K562 (cell line): ENCODE results near the gene SPAG4. TPM values are rescaled to one million over a fixed set of nuclear protein-coding genes. Genes with fewer than 3 reads are reported as not detected.

ENCODE experiments used
- ARID3A ChIP-seq: IDR thresholded peaks from 2 replicates; pipeline ENCODE4 v1.6.1; 2012; ENCODE audit warnings: low read depth, low read length, improper control_type of control experiment, borderline replicate concordance
- CLOCK ChIP-seq: fragments of 250-450 bp; sonication (Bioruptor Pico); IDR thresholded peaks from 2 replicates; pipeline ENCODE4 v1.4.0; 2020; ENCODE audit warnings: mild to moderate bottlenecking, moderate library complexity, borderline replicate concordance
- CREB1 ChIP-seq, 2 experiments: sonication (generic) in 1 of 2; formaldehyde crosslinking in 1 of 2; IDR thresholded peaks; 2 replicates each; pipeline versions ENCODE4 v1.6.1 to v1.8.0; 2012 to 2022; ENCODE audit warnings: inconsistent platforms in 1 of 2, mild to moderate bottlenecking in 1 of 2, missing genetic modification reagents in 1 of 2, moderate library complexity in 1 of 2
- ELF2 ChIP-seq: fragments of 250-450 bp; sonication (Bioruptor Pico); IDR thresholded peaks from 2 replicates; pipeline ENCODE4 v1.5.0; 2021; ENCODE audit warnings: mild to moderate bottlenecking
- HDAC6 ChIP-seq: IDR thresholded peaks from 2 replicates; pipeline ENCODE4 v1.6.1; 2012; ENCODE audit warnings: low read depth, mild to moderate bottlenecking, control low read depth, inconsistent platforms, low read length, moderate library complexity
- HDAC8 ChIP-seq: fragments of 450-650 bp; IDR thresholded peaks from 2 replicates; pipeline ENCODE4 v1.6.1; 2016; ENCODE audit warnings: mild to moderate bottlenecking, missing genetic modification characterization, moderate library complexity, missing compliant biosample characterization
- HDGF ChIP-seq: fragments of 450-650 bp; IDR thresholded peaks from 2 replicates; pipeline ENCODE4 v1.6.1; 2016
- HOXB6 ChIP-seq: fragments of 250-450 bp; sonication (Bioruptor Pico); IDR thresholded peaks from 2 replicates; pipeline ENCODE4 v1.5.1; 2022; ENCODE audit warnings: mild to moderate bottlenecking, borderline replicate concordance
- IRF2 ChIP-seq: sonication (generic); formaldehyde crosslinking; IDR thresholded peaks from 2 replicates; pipeline ENCODE4 v1.8.1; 2022; ENCODE audit warnings: mild to moderate bottlenecking, missing genetic modification reagents
- KDM2B ChIP-seq: fragments of 250-450 bp; sonication (Bioruptor Pico); IDR thresholded peaks from 2 replicates; pipeline ENCODE4 v1.8.0; 2021; ENCODE audit warnings: mild to moderate bottlenecking, moderate library complexity
- MYNN ChIP-seq, 2 experiments: sonication (generic); formaldehyde crosslinking in 1 of 2; IDR thresholded peaks; 2 replicates each; pipeline versions ENCODE4 v1.5.0 to v1.6.1; 2016 to 2020; ENCODE audit warnings: antibody characterized with exemption in 1 of 2, missing genetic modification reagents in 1 of 2
- RFX1 ChIP-seq: fragments of 450-650 bp; IDR thresholded peaks from 2 replicates; pipeline ENCODE4 v1.6.1; 2016; ENCODE audit warnings: mild to moderate bottlenecking, moderate library complexity
- XRCC5 ChIP-seq: fragments of 200-400 bp; formaldehyde crosslinking; IDR thresholded peaks from 2 replicates; pipeline ENCODE4 v1.6.1; 2017; ENCODE audit warnings: low read depth, mild to moderate bottlenecking, low read length
- ZBTB8A ChIP-seq: fragments of 450-650 bp; IDR thresholded peaks from 2 replicates; pipeline ENCODE4 v1.6.1; 2018; ENCODE audit warnings: mild to moderate bottlenecking, moderate library complexity; ENCODE audit not compliant: partially characterized antibody
- ZNF586 ChIP-seq: fragments of 450-650 bp; formaldehyde crosslinking; conservative IDR thresholded peaks from 2 replicates; pipeline ENCODE4 v1.4.0; 2020; ENCODE audit warnings: mild to moderate bottlenecking, moderate library complexity
- ZNF830 ChIP-seq: fragments of 250-450 bp; sonication (Bioruptor Pico); IDR thresholded peaks from 2 replicates; pipeline ENCODE4 v1.5.0; 2021; ENCODE audit warnings: mild to moderate bottlenecking
- polyA plus RNA-seq, 8 experiments: library from polyadenylated mRNA; depleted of rRNA in 4 of 8; stranded (reverse) in 5 of 8; unstranded in 3 of 8; fragments of >200 nt; fragmentation: Nextera tagmentation in 2 of 8; fragmentation: Illumina TruSeq in 1 of 8; extraction: Ambion mirVana in 2 of 8; extraction: Trizol in 1 of 8; gene quantifications; 2 replicates each; pipeline versions ENCODE4 v1.2.1 to v1.2.3, GENCODE V29; 2011 to 2014; ENCODE audit warnings: inconsistent platforms in 1 of 8, missing spikeins in 1 of 8
- total RNA-seq, 7 experiments: library from RNA; depleted of rRNA in 6 of 7; stranded (reverse); fragments of >200 nt in 6 of 7; fragmentation: Illumina TruSeq in 2 of 7; extraction: Trizol in 2 of 7; gene quantifications; 2 replicates each; pipeline versions ENCODE4 v1.2.1 to v1.2.3, GENCODE V29; 2011 to 2021; ENCODE audit warnings: low replicate concordance in 1 of 7
- TF ChIP-seq, protein P1 (sequence below), 2 experiments: IDR thresholded peaks; 2 replicates each; pipeline ENCODE4 v1.6.1; 2012; ENCODE audit warnings: improper control_type of control experiment in 2 of 2, low read depth in 2 of 2, low read length in 2 of 2, borderline replicate concordance in 1 of 2
- TF ChIP-seq, protein P2 (sequence below): fragments of 450-650 bp; IDR thresholded peaks from 2 replicates; pipeline ENCODE4 v1.6.1; 2017; ENCODE audit warnings: mild to moderate bottlenecking, moderate library complexity

The SPAG4 gene
- total and polyA plus RNA-seq, 9 of the 15 experiments (the other 6 are each of a cell fraction or from before 2014, with no cell fraction given): 1.6 to 11.4 (median 4.6) TPM

GRCh38 chr20:35663516-35664465, 48.2 kb downstream of the SPAG4 start (continued):
- no peak for TF ChIP-seq HOXB6 (CRISPR knock-in tag)
- 0 out of 2 replicates have a peak, but pooled peaks have one; percentile 51 for TF ChIP-seq ELF2 (CRISPR knock-in tag)
- no peak for TF ChIP-seq MYNN (IDR thresholded peaks at IDR 0.05)
- no peak for TF ChIP-seq MYNN (CRISPR knock-in tag; IDR thresholded peaks at IDR 0.05)
- TF ChIP-seq, protein P1, sequence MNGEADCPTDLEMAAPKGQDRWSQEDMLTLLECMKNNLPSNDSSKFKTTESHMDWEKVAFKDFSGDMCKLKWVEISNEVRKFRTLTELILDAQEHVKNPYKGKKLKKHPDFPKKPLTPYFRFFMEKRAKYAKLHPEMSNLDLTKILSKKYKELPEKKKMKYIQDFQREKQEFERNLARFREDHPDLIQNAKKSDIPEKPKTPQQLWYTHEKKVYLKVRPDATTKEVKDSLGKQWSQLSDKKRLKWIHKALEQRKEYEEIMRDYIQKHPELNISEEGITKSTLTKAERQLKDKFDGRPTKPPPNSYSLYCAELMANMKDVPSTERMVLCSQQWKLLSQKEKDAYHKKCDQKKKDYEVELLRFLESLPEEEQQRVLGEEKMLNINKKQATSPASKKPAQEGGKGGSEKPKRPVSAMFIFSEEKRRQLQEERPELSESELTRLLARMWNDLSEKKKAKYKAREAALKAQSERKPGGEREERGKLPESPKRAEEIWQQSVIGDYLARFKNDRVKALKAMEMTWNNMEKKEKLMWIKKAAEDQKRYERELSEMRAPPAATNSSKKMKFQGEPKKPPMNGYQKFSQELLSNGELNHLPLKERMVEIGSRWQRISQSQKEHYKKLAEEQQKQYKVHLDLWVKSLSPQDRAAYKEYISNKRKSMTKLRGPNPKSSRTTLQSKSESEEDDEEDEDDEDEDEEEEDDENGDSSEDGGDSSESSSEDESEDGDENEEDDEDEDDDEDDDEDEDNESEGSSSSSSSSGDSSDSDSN (IDR thresholded peaks at IDR 0.05; ENCODE audit: borderline replicate concordance in 1 of 2, low read depth in 2 of 2, low read length in 2 of 2): no peak
- no peak for TF ChIP-seq CLOCK (CRISPR knock-in tag)
- no peak for TF ChIP-seq ZNF830 (CRISPR knock-in tag)
- no peak for TF ChIP-seq HDAC6
- no peak for TF ChIP-seq IRF2 (CRISPR knock-in tag)
- TF ChIP-seq ZBTB8A: no peak
- no peak for TF ChIP-seq ARID3A
- 0 out of 2 replicates have a peak, but pooled peaks have one; percentile 65 for TF ChIP-seq HDGF
- TF ChIP-seq KDM2B (CRISPR knock-in tag): no peak
- TF ChIP-seq, protein P2, sequence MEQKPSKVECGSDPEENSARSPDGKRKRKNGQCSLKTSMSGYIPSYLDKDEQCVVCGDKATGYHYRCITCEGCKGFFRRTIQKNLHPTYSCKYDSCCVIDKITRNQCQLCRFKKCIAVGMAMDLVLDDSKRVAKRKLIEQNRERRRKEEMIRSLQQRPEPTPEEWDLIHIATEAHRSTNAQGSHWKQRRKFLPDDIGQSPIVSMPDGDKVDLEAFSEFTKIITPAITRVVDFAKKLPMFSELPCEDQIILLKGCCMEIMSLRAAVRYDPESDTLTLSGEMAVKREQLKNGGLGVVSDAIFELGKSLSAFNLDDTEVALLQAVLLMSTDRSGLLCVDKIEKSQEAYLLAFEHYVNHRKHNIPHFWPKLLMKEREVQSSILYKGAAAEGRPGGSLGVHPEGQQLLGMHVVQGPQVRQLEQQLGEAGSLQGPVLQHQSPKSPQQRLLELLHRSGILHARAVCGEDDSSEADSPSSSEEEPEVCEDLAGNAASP: no peak
- no peak for TF ChIP-seq ZNF586
- no peak for TF ChIP-seq RFX1
- no peak for TF ChIP-seq HDAC8
- TF ChIP-seq XRCC5: no peak
- TF ChIP-seq CREB1 (IDR thresholded peaks at IDR 0.05): no peak
- no peak for TF ChIP-seq CREB1 (CRISPR knock-in tag; IDR thresholded peaks at IDR 0.05)
